ENCODE results near the gene PDGFD. TPM values are rescaled to one million over a fixed set of nuclear protein-coding genes. Genes with fewer than 3 reads are reported as not detected.

Gene PDGFD
- total RNA-seq, 2 experiments from 2014 or later: 0.20 TPM; not detected in 1

GRCh38 chr11:104001561-104002056 is 162.3 kb downstream of the PDGFD start:
- no peak for DNase-seq
- CTCF ChIA-PET: no interaction called here
- no peak overlapping the region for H3K4me3 Mint-ChIP-seq
- no peaks in the 10 kb centered on the region for H3K27me3 Mint-ChIP-seq
- no peak overlapping the region for H3K27ac Mint-ChIP-seq
- no peak for ATAC-seq
- POLR2A ChIA-PET: no interaction called here
- no peaks in the 10 kb centered on the region for H3K9me3 Mint-ChIP-seq
- TF ChIP-seq CTCF (IDR thresholded peaks at IDR 0.05): no peak
- intact Hi-C loops (cut with micrococcal nuclease): no loop called here
- H3K36me3 Mint-ChIP-seq (ENCODE audit: low read depth): no peaks in the 10 kb centered on the region
- no peaks in the 10 kb centered on the region for H3K4me1 Mint-ChIP-seq (ENCODE audit: low read depth)

GRCh38 chr11:104000798-104001197 is 163.1 kb downstream of the PDGFD start:
- H3K27ac Mint-ChIP-seq: no peak overlapping the region
- ChIA-PET POLR2A (no interaction called here), CTCF (no interaction called here)
- intact Hi-C loops (cut with micrococcal nuclease): no loop called here
- no peaks in the 10 kb centered on the region for H3K9me3 Mint-ChIP-seq
- H3K36me3 Mint-ChIP-seq (ENCODE audit: low read depth): no peaks in the 10 kb centered on the region
- H3K27me3 Mint-ChIP-seq: no peaks in the 10 kb centered on the region
- DNase-seq: no peak
- no peak for ATAC-seq
- H3K4me3 Mint-ChIP-seq: no peak overlapping the region
- TF ChIP-seq CTCF (IDR thresholded peaks at IDR 0.05): no peak
- H3K4me1 Mint-ChIP-seq (ENCODE audit: low read depth): no peaks in the 10 kb centered on the region

GRCh38 chr11:103998826-103999508 is 165.0 kb downstream of the PDGFD start:
- POLR2A ChIA-PET: no interaction called here
- Mint-ChIP-seq H3K9me3 (no peaks in the 10 kb centered on the region), H3K27ac (no peak overlapping the region), H3K27me3 (no peaks in the 10 kb centered on the region), H3K4me1 (ENCODE audit: low read depth) (no peaks in the 10 kb centered on the region), H3K36me3 (ENCODE audit: low read depth) (no peaks in the 10 kb centered on the region), H3K4me3 (no peak overlapping the region)
- TF ChIP-seq CTCF (IDR thresholded peaks at IDR 0.05): no peak
- CTCF ChIA-PET: no interaction called here
- intact Hi-C loops (cut with micrococcal nuclease): no loop called here
- ATAC-seq (no peak), DNase-seq (no peak)

GRCh38 chr11:103997082-103997481 is 166.9 kb downstream of the PDGFD start:
- CTCF ChIA-PET: no interaction called here
- intact Hi-C loops (cut with micrococcal nuclease): no loop called here
- DNase-seq (no peak), ATAC-seq (no peak)
- H3K9me3 Mint-ChIP-seq: no peaks in the 10 kb centered on the region
- no peaks in the 10 kb centered on the region for H3K4me1 Mint-ChIP-seq (ENCODE audit: low read depth)
- H3K36me3 Mint-ChIP-seq (ENCODE audit: low read depth): no peaks in the 10 kb centered on the region
- POLR2A ChIA-PET: no interaction called here
- no peaks in the 10 kb centered on the region for H3K27me3 Mint-ChIP-seq
- H3K4me3 Mint-ChIP-seq: no peak overlapping the region
- no peak overlapping the region for H3K27ac Mint-ChIP-seq
- TF ChIP-seq CTCF (IDR thresholded peaks at IDR 0.05): no peak

- Mint-ChIP-seq H3K36me3 (ENCODE audit: low read depth) (no peaks in the 10 kb centered on the region), H3K27ac (no peak overlapping the region), H3K27me3 (no peaks in the 10 kb centered on the region), H3K9me3 (no peaks in the 10 kb centered on the region), H3K4me1 (ENCODE audit: low read depth) (no peaks in the 10 kb centered on the region), H3K4me3 (no peak overlapping the region)
- ChIA-PET CTCF (no interaction called here), POLR2A (no interaction called here)
- intact Hi-C loops (cut with micrococcal nuclease): no loop called here
- no peak for ATAC-seq
- DNase-seq: no peak
- no peak for TF ChIP-seq CTCF (IDR thresholded peaks at IDR 0.05)
Observed at GRCh38 chr11:103995896-103996295, 168.1 kb downstream of the PDGFD start.
